LNCAP (cell line): ENCODE measurements around the gene ATG2B.

ENCODE experiments used
- CTCF ChIP-seq: fragments of 450-650 bp; IDR thresholded peaks from 2 replicates; pipeline ENCODE4 v1.5.1; 2017; ENCODE audit warnings: mild to moderate bottlenecking

ATG2B gene

GRCh38 chr14:96246539-96246847 is 116.6 kb downstream of the ATG2B start:
- no peak for TF ChIP-seq CTCF

DNA sequence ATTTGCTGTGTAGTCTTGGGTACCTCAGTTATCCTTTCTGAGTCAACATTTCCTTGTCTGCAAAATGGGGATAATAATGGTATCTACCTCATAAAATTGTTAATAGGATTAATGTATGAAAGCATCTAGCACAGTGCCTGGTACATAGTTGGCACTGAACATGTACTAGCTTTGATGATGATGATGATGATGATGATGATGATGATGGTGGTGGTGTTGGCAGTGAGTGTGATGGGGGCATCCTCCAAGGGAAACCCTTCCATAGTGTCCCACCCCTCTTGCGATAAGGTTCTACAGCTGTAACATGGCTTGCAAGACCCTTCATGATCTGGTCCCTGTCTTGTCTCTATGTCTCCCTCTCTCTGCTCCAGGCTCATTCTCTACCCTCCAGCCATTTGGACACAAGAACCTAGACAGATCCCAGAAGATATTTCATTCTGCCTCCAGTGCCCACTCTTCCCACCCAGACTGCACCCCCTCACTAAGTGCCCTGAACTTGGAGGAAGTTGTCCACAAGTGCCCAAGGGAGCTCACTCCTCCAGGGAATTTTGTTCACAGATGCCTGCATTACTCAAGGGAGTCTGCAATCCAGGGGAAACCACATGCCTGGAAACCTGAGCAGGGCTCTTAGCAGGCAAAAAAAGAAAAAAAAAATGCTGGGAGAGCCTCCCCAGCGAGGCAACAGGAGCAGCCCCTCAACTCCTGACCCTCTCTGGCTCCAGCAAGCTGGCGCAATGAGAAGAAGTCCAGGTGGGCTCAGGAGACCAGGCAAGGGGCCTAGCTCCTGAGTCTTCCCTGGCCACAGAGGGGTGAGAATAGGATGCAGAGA is 117.2 kb downstream of the ATG2B start:
- TF ChIP-seq CTCF: no peak

GRCh38 chr14:96243785-96244184 is 119.4 kb downstream of the ATG2B start:
- no peak for TF ChIP-seq CTCF

DNA sequence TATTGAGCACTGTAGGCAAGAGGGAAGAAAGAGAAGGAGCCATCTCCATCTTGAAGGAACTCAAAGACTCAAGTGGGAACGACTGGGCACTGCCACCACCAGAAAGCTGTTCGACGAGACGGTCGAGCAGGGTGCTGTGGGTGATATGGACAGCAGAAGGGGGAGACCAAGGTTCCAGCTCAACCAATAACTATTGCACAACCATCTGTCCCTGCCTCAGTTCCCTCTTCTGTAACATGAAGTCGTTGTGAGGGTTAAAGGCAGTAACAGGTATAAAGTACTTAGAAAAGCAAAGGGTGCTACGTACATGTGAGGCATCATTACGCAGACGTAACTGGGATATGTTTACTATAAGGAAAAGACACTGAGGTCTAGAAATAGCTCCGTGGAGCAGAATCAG is 121.0 kb downstream of the ATG2B start:
- no peak for TF ChIP-seq CTCF

DNA sequence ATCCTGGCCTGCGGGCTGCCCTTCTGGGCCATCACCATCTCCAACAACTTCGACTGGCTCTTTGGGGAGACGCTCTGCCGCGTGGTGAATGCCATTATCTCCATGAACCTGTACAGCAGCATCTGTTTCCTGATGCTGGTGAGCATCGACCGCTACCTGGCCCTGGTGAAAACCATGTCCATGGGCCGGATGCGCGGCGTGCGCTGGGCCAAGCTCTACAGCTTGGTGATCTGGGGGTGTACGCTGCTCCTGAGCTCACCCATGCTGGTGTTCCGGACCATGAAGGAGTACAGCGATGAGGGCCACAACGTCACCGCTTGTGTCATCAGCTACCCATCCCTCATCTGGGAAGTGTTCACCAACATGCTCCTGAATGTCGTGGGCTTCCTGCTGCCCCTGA is 122.5 kb downstream of the ATG2B start:
- no peak for TF ChIP-seq CTCF

GRCh38 chr14:96239711-96240141 is 123.4 kb downstream of the ATG2B start:
- no peak for TF ChIP-seq CTCF

GRCh38 chr14:96238676-96239265 is 124.4 kb downstream of the ATG2B start:
- no peak for TF ChIP-seq CTCF
